Measurements from ENCODE around the gene UBALD1. TPM values are rescaled to one million over a fixed set of nuclear protein-coding genes. Genes with fewer than 3 reads are reported as not detected.

UBALD1 gene
- total RNA-seq, 1 experiment from 2014 or later = 24.6 TPM

- no peaks in the 10 kb centered on the region for H3K4me1 ChIP-seq (ENCODE audit: insufficient read depth, low read length)
- H3K27ac ChIP-seq (ENCODE audit: low read length) = no peak overlapping the region
- no peaks in the 10 kb centered on the region for H3K27me3 ChIP-seq (ENCODE audit: low read length)
- CTCF ChIA-PET = no interaction called here
- BruUV-seq (replicated peaks) = no TSS peak
- DNase-seq (no peak), ATAC-seq (no peak)
- H2AFZ ChIP-seq (ENCODE audit: low read length) = no peak overlapping the region
- H3F3A ChIP-seq (ENCODE audit: low read length, unreplicated experiment) = no peaks in the 10 kb centered on the region
- H3K4me3 ChIP-seq (ENCODE audit: low read length) = no peak overlapping the region
- H3K4me2 ChIP-seq (ENCODE audit: low read length) = no peak overlapping the region
- H3K36me3 ChIP-seq (ENCODE audit: low read depth, low read length) = peaks cover 8% of the 10 kb centered on the region; the same call in 1 of the 2 replicates
- peaks cover 74% of the 10 kb centered on the region for H3K79me2 ChIP-seq (ENCODE audit: low read length)
- TF ChIP-seq, protein P1, sequence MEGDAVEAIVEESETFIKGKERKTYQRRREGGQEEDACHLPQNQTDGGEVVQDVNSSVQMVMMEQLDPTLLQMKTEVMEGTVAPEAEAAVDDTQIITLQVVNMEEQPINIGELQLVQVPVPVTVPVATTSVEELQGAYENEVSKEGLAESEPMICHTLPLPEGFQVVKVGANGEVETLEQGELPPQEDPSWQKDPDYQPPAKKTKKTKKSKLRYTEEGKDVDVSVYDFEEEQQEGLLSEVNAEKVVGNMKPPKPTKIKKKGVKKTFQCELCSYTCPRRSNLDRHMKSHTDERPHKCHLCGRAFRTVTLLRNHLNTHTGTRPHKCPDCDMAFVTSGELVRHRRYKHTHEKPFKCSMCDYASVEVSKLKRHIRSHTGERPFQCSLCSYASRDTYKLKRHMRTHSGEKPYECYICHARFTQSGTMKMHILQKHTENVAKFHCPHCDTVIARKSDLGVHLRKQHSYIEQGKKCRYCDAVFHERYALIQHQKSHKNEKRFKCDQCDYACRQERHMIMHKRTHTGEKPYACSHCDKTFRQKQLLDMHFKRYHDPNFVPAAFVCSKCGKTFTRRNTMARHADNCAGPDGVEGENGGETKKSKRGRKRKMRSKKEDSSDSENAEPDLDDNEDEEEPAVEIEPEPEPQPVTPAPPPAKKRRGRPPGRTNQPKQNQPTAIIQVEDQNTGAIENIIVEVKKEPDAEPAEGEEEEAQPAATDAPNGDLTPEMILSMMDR (conservative IDR thresholded peaks at IDR 0.05; ENCODE audit: low read depth, low read length) = no peak
- TF ChIP-seq EZH2 (IDR thresholded peaks at IDR 0.05; ENCODE audit: low read length, unreplicated experiment) (no peak), EZH2phosphoT487 (IDR thresholded peaks at IDR 0.05; ENCODE audit: borderline replicate concordance, low read length) (no peak)
- H3K9me3 ChIP-seq (ENCODE audit: low read length) = peaks cover 10% of the 10 kb centered on the region
- intact Hi-C loops (cut with micrococcal nuclease) = no loop called here
- H3K9ac ChIP-seq (ENCODE audit: low read length) = no peak overlapping the region
- no peaks in the 10 kb centered on the region for H4K20me1 ChIP-seq (ENCODE audit: low read length)
- POLR2A ChIA-PET (ENCODE audit: unreplicated experiment) = no interaction called here
- H3K9me2 ChIP-seq (replicated peaks; ENCODE audit: low read length) = no peaks in the 10 kb centered on the region
Measured at GRCh38 chr16:4633910-4634635, 19.4 kb upstream of the UBALD1 start.

DNA sequence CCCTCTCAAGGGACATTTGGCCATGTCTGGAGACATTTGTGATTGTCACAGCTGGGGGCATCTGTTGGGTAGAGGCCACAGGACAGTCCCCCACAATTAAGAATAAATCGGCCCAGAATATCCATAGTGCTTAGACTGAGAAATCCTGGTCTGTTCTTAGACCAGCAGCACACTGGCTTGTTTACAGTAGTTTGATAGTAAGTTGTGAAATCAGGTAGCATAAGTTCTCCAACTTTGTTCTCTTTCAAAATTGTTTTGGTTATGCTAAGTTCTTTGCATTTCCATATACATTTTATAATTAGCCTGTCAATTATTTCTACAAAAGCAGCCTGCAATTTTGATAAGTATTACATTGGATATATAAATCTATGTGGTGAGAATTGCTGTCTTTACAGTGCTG lies 16.8 kb upstream of the UBALD1 start:
- Histone ChIP-seq H4K20me1 (ENCODE audit: low read length) (0 out of 2 replicates have a peak, but pooled peaks cover under 1% of the 10 kb centered on the region), H3K79me2 (ENCODE audit: low read length) (peaks cover 79% of the 10 kb centered on the region), H3K9me2 (replicated peaks; ENCODE audit: low read length) (no peaks in the 10 kb centered on the region), H3F3A (ENCODE audit: low read length, unreplicated experiment) (no peaks in the 10 kb centered on the region), H3K36me3 (ENCODE audit: low read depth, low read length) (peaks cover 8% of the 10 kb centered on the region; the same call in 1 of the 2 replicates), H3K9ac (ENCODE audit: low read length) (no peak overlapping the region), H3K4me3 (ENCODE audit: low read length) (no peak overlapping the region), H3K4me2 (ENCODE audit: low read length) (no peak overlapping the region), H3K9me3 (ENCODE audit: low read length) (peaks cover 10% of the 10 kb centered on the region), H3K27ac (ENCODE audit: low read length) (no peak overlapping the region), H3K27me3 (ENCODE audit: low read length) (no peaks in the 10 kb centered on the region), H3K4me1 (ENCODE audit: insufficient read depth, low read length) (peaks cover 2% of the 10 kb centered on the region; the same call in 1 of the 2 replicates), H2AFZ (ENCODE audit: low read length) (no peak overlapping the region)
- ChIA-PET POLR2A (ENCODE audit: unreplicated experiment) (no interaction called here), CTCF (no interaction called here)
- no peak for ATAC-seq
- intact Hi-C loops (cut with micrococcal nuclease) = no loop called here
- no TSS peak for BruUV-seq (replicated peaks)
- TF ChIP-seq EZH2 (IDR thresholded peaks at IDR 0.05; ENCODE audit: low read length, unreplicated experiment) (no peak), EZH2phosphoT487 (IDR thresholded peaks at IDR 0.05; ENCODE audit: borderline replicate concordance, low read length) (no peak)
- TF ChIP-seq, protein P1 (conservative IDR thresholded peaks at IDR 0.05; ENCODE audit: low read depth, low read length) = no peak
- DNase-seq = no peak

GRCh38 chr16:4628283-4628682 lies 13.6 kb upstream of the UBALD1 start:
- Histone ChIP-seq H3K4me1 (ENCODE audit: insufficient read depth, low read length) (peaks cover 13% of the 10 kb centered on the region), H3K9me3 (ENCODE audit: low read length) (peaks cover 10% of the 10 kb centered on the region), H3F3A (ENCODE audit: low read length, unreplicated experiment) (no peaks in the 10 kb centered on the region), H2AFZ (ENCODE audit: low read length) (no peak overlapping the region), H3K79me2 (ENCODE audit: low read length) (peaks cover 77% of the 10 kb centered on the region), H3K27me3 (ENCODE audit: low read length) (no peaks in the 10 kb centered on the region), H3K4me3 (ENCODE audit: low read length) (no peak overlapping the region), H4K20me1 (ENCODE audit: low read length) (0 out of 2 replicates have a peak, but pooled peaks cover 8% of the 10 kb centered on the region), H3K9me2 (replicated peaks; ENCODE audit: low read length) (no peaks in the 10 kb centered on the region), H3K9ac (ENCODE audit: low read length) (no peak overlapping the region), H3K4me2 (ENCODE audit: low read length) (no peak overlapping the region), H3K36me3 (ENCODE audit: low read depth, low read length) (peaks cover 8% of the 10 kb centered on the region; the same call in 1 of the 2 replicates), H3K27ac (ENCODE audit: low read length) (no peak overlapping the region)
- POLR2A ChIA-PET (ENCODE audit: unreplicated experiment) = no interaction called here
- no peak for DNase-seq
- TF ChIP-seq EZH2phosphoT487 (IDR thresholded peaks at IDR 0.05; ENCODE audit: borderline replicate concordance, low read length) = no peak
- no peak for TF ChIP-seq EZH2 (IDR thresholded peaks at IDR 0.05; ENCODE audit: low read length, unreplicated experiment)
- TF ChIP-seq, protein P1 (conservative IDR thresholded peaks at IDR 0.05; ENCODE audit: low read depth, low read length) = no peak
- no TSS peak for BruUV-seq (replicated peaks)
- CTCF ChIA-PET = no interaction called here
- intact Hi-C loops (cut with micrococcal nuclease) = no loop called here
- ATAC-seq = no peak
